HG02678 (cell line): ENCODE measurements around the gene BTBD3.

Experiments used
- ATAC-seq: cut with Tn5 transposase; IDR thresholded peaks from one replicate; pipeline ENCODE4 v1.9.1; 2021; ENCODE audit warnings: mild to moderate bottlenecking, moderate library complexity; ENCODE audit not compliant: unreplicated experiment

The BTBD3 gene

GRCh38 chr20:11917663-11918062 is at the start of gene BTBD3:
BTBD3 (plus strand) TSS chr20:11917893; CDS start chr20:11918276, 383 bp downstream.
- peak; percentile 99 for ATAC-seq

- no peak for ATAC-seq
Observed at GRCh38 chr20:11869641-11870040, 48.1 kb upstream of the BTBD3 start.

- no peak for ATAC-seq
Observed at GRCh38 chr20:11870411-11870810, 47.3 kb upstream of the BTBD3 start.

DNA sequence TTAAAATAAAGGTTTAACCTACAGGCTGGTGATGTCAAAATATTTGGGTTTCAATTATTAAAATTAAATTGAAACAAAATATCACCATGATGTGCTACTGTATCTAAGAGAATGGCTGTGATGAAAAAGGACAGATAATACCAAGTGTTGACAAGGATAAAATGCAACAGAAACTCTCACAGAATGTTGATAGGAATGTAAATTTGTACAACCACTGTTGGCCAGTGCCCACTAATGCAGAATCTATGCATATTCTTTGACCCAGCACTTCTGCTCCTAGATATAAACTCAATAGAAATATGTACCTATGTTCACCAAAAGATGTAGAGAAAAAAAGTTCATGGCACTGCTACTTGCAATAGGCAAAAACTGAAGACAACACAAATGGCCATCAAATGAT is 41.1 kb upstream of the BTBD3 start:
- no peak for ATAC-seq

- ATAC-seq = no peak
Observed at GRCh38 chr20:11880680-11881079, 37.0 kb upstream of the BTBD3 start.

- no peak for ATAC-seq
Observed at GRCh38 chr20:11881449-11881848, 36.2 kb upstream of the BTBD3 start.

- no peak for ATAC-seq
Observed at GRCh38 chr20:11882651-11883050, 35.0 kb upstream of the BTBD3 start.

DNA sequence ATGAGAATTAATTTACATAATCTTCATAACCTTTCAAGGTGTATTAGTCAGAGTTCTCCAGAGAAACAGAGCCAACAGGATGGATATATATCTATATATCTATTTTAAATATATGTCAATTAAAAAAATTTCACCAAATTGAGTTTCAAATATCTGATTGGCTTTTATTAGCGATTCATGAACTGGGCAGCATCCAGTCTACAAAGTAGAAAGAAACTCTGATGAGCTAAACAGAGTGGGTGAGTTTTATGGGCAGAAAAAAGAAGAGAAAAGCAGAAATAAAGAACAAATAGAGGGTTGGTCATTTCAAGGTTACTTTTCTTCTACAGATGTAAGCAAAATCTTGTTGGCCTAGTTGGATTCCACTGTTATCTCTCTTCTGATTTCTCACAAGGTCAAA is 29.0 kb upstream of the BTBD3 start:
- no peak for ATAC-seq

- peak; percentile 75 for ATAC-seq
Observed at GRCh38 chr20:11890331-11891076, 27.2 kb upstream of the BTBD3 start.

GRCh38 chr20:11891077-11891775 is 26.5 kb upstream of the BTBD3 start:
- peak; percentile 45 for ATAC-seq

- peak; percentile 44 for ATAC-seq
Observed at GRCh38 chr20:11891776-11892545, 25.7 kb upstream of the BTBD3 start.

- ATAC-seq = no peak
Observed at GRCh38 chr20:11894062-11894461, 23.6 kb upstream of the BTBD3 start.

GRCh38 chr20:11895861-11896387 is 21.8 kb upstream of the BTBD3 start:
- ATAC-seq = no peak

- ATAC-seq = no peak
Observed at GRCh38 chr20:11901127-11901526, 16.6 kb upstream of the BTBD3 start.

DNA sequence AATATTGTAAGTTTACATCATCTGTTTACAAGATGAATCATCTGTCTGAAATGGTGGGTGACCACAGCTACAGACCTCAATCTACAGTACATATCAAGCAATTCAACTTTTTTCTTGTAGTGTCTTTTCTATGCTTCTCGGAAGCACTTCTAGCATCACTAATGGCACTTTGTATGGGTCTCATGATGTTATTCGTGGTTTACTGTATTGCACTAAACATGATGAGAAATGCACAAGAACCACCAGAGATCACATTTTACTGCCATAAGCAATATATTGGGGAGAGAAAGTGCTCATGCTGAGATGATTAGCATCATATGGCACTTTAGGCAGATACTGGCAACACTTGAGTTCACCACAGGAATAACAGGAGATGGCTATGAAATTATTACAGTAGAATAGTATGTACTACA is 15.4 kb upstream of the BTBD3 start:
- ATAC-seq = no peak

GRCh38 chr20:11905460-11906179 is 12.1 kb upstream of the BTBD3 start:
- ATAC-seq = no peak

- no peak for ATAC-seq
Observed at GRCh38 chr20:11906626-11907480, 10.8 kb upstream of the BTBD3 start.

- ATAC-seq = no peak
Observed at GRCh38 chr20:11907621-11908020, 10.1 kb upstream of the BTBD3 start.

GRCh38 chr20:11912013-11912658 is 5.6 kb upstream of the BTBD3 start:
- peak; percentile 78 for ATAC-seq
